Activated CD4-positive, alpha-beta T cell treated with anti-CD3 and anti-CD28 coated beads, Interleukin-2, amount 10 ng/mL, durations not matched to agents 7 days and 5 days (primary cell): ENCODE measurements around the gene CGB1. TPM values are rescaled to one million over a fixed set of nuclear protein-coding genes. Genes with fewer than 3 reads are reported as not detected.

Experiments used
- CTCF ChIA-PET: fragments of 350-600 bp; sonication (Branson Sonifier 250); formaldehyde crosslinking; loops from one replicate; lab custom pipeline; 2021; ENCODE audit warnings: antibody characterized with exemption; lab: Charles Lee
- POLR2A ChIA-PET: fragments of 350-600 bp; sonication (Branson Sonifier 250); formaldehyde crosslinking; loops from one replicate; lab custom pipeline; 2021; ENCODE audit warnings: antibody characterized with exemption; lab: Charles Lee
- DNase-seq: peaks from one replicate; pipeline ENCODE4 v3.0.0-alpha.2; 2020
- H3K27ac Mint-ChIP-seq: one replicate; pipeline ENCODE4 v1.8.0; 2021; ENCODE audit warnings: mild to moderate bottlenecking, moderate library complexity, mixed read lengths
- H3K27me3 Mint-ChIP-seq: one replicate; pipeline ENCODE4 v1.8.0; 2021; ENCODE audit warnings: mixed read lengths
- H3K36me3 Mint-ChIP-seq: one replicate; pipeline ENCODE4 v1.8.0; 2021; ENCODE audit warnings: low read depth, mixed read lengths
- H3K4me1 Mint-ChIP-seq: one replicate; pipeline ENCODE4 v1.8.0; 2021; ENCODE audit warnings: mixed read lengths
- H3K4me3 Mint-ChIP-seq: one replicate; pipeline ENCODE4 v1.8.0; 2021; ENCODE audit warnings: mild to moderate bottlenecking, moderate library complexity, mixed read lengths
- H3K9me3 Mint-ChIP-seq: one replicate; pipeline ENCODE4 v1.8.0; 2021; ENCODE audit warnings: mixed read lengths
- total RNA-seq, 2 experiments: library from RNA; stranded (reverse); gene quantifications; one replicate each; pipeline ENCODE4 v1.2.3, GENCODE V29; 2021

Gene CGB1
- total RNA-seq, 2 experiments from 2014 or later = not detected

- Mint-ChIP-seq H3K36me3 (peaks cover 9% of the 10 kb centered on the region), H3K9me3 (no peaks in the 10 kb centered on the region)
Observed at GRCh38 chr19:49017041-49017665, 19.5 kb downstream of the CGB1 start, which contains the start of gene LHB. TSS of gene LHB (minus strand) at chr19:49017091. CDS start at chr19:49017081, 10 bp downstream.

GRCh38 chr19:49016067-49016839 is 20.4 kb downstream of the CGB1 start:
- Mint-ChIP-seq H3K36me3 (peaks cover 9% of the 10 kb centered on the region), H3K27ac (no peak overlapping the region), H3K27me3 (peaks cover 24% of the 10 kb centered on the region), H3K4me3 (no peak overlapping the region), H3K4me1 (peaks cover 27% of the 10 kb centered on the region), H3K9me3 (no peaks in the 10 kb centered on the region)
- CTCF ChIA-PET = interaction anchor here (0.6 kb wide), 1 partner anchor 11 kb away, joined by 3 read pairs; no protein-coding TSS in a partner anchor
- DNase-seq = no peak
- POLR2A ChIA-PET = no interaction called here

More at GRCh38 chr19:49017041-49017665, 19.5 kb downstream of the CGB1 start, which contains the start of gene LHB:
- H3K27me3 Mint-ChIP-seq = peaks cover 26% of the 10 kb centered on the region
- peaks cover 31% of the 10 kb centered on the region for H3K4me1 Mint-ChIP-seq
- CTCF ChIA-PET = interaction anchor here (0.7 to 3.6 kb wide), 6 partner anchors 9 to 117 kb away, joined by 3 to 23 read pairs (median 8); partner anchors contain the start of genes CGB2, GYS1 and RUVBL2
- no peak for DNase-seq
- POLR2A ChIA-PET = no interaction called here
- H3K27ac Mint-ChIP-seq = no peak within 1 kb of the TSS
- H3K4me3 Mint-ChIP-seq = peak within 1 kb of the TSS; percentile 72

GRCh38 chr19:49014870-49015255 is 21.8 kb downstream of the CGB1 start:
- Mint-ChIP-seq H3K27ac (no peak overlapping the region), H3K9me3 (no peaks in the 10 kb centered on the region), H3K36me3 (peaks cover 11% of the 10 kb centered on the region), H3K4me1 (peaks cover 17% of the 10 kb centered on the region), H3K27me3 (peaks cover 16% of the 10 kb centered on the region), H3K4me3 (no peak overlapping the region)
- POLR2A ChIA-PET = no interaction called here
- no peak for DNase-seq
- CTCF ChIA-PET = interaction anchor here (1.2 to 2.2 kb wide), 3 partner anchors 17 to 41 kb away, joined by 3 to 7 read pairs (median 5); partner anchors contain the start of genes CGB2 and RUVBL2

GRCh38 chr19:49014123-49014869 is 22.4 kb downstream of the CGB1 start:
- Mint-ChIP-seq H3K27me3 (peaks cover 12% of the 10 kb centered on the region), H3K4me3 (no peak overlapping the region), H3K4me1 (peaks cover 16% of the 10 kb centered on the region), H3K27ac (no peak overlapping the region), H3K36me3 (peaks cover 13% of the 10 kb centered on the region), H3K9me3 (no peaks in the 10 kb centered on the region)
- DNase-seq = no peak
- CTCF ChIA-PET = interaction anchor here (0.6 to 2.2 kb wide), 6 partner anchors 14 to 182 kb away, joined by 3 to 7 read pairs (median 4); partner anchors contain the start of genes CGB2 and RUVBL2
- POLR2A ChIA-PET = no interaction called here

- Mint-ChIP-seq H3K27ac (no peak overlapping the region), H3K4me1 (no peaks in the 10 kb centered on the region), H3K9me3 (no peaks in the 10 kb centered on the region), H3K36me3 (peaks cover 13% of the 10 kb centered on the region), H3K4me3 (no peak overlapping the region), H3K27me3 (no peaks in the 10 kb centered on the region)
- CTCF ChIA-PET = interaction anchor here (0.8 to 2.1 kb wide), 2 partner anchors 11 to 18 kb away, joined by 3 to 7 read pairs; partner anchors contain the start of gene RUVBL2
- no peak for DNase-seq
- POLR2A ChIA-PET = no interaction called here
Observed at GRCh38 chr19:49011194-49011593, 25.5 kb downstream of the CGB1 start.

GRCh38 chr19:49010453-49010852 is 26.2 kb downstream of the CGB1 start:
- Mint-ChIP-seq H3K36me3 (peaks cover 9% of the 10 kb centered on the region), H3K4me3 (no peak overlapping the region), H3K9me3 (no peaks in the 10 kb centered on the region), H3K27ac (no peak overlapping the region), H3K27me3 (no peaks in the 10 kb centered on the region), H3K4me1 (no peaks in the 10 kb centered on the region)
- POLR2A ChIA-PET = no interaction called here
- CTCF ChIA-PET = interaction anchor here (0.8 to 2.1 kb wide), 2 partner anchors 12 to 17 kb away, joined by 3 to 7 read pairs; partner anchors contain the start of gene RUVBL2
- DNase-seq = no peak

GRCh38 chr19:49009828-49010227 is 26.9 kb downstream of the CGB1 start:
- Mint-ChIP-seq H3K4me3 (no peak overlapping the region), H3K4me1 (no peaks in the 10 kb centered on the region), H3K27ac (no peak overlapping the region), H3K9me3 (no peaks in the 10 kb centered on the region), H3K27me3 (no peaks in the 10 kb centered on the region), H3K36me3 (peaks cover 14% of the 10 kb centered on the region)
- no peak for DNase-seq
- ChIA-PET CTCF (interaction anchor here (2.1 to 6.8 kb wide), 2 partner anchors 12 to 17 kb away, joined by 7 to 36 read pairs; partner anchors contain the start of genes GYS1 and RUVBL2), POLR2A (interaction anchor here (0.5 kb wide), 1 partner anchor 110 kb away, joined by 4 read pairs; the partner anchor contains the start of gene NUCB1)

GRCh38 chr19:49006905-49007304 is 29.8 kb downstream of the CGB1 start:
- no peaks in the 10 kb centered on the region for H3K9me3 Mint-ChIP-seq
- no peak for DNase-seq
- H3K27ac Mint-ChIP-seq = no peak overlapping the region
- no peak overlapping the region for H3K4me3 Mint-ChIP-seq
- no peaks in the 10 kb centered on the region for H3K27me3 Mint-ChIP-seq
- H3K4me1 Mint-ChIP-seq = no peaks in the 10 kb centered on the region
- ChIA-PET CTCF (interaction anchor here (1.9 to 6.8 kb wide), 4 partner anchors 9 to 14 kb away, joined by 6 to 36 read pairs (median 11); partner anchors contain the start of genes GYS1, LHB and RUVBL2), POLR2A (no interaction called here)
- H3K36me3 Mint-ChIP-seq = peaks cover 18% of the 10 kb centered on the region

- H3K4me1 Mint-ChIP-seq = no peaks in the 10 kb centered on the region
- H3K27me3 Mint-ChIP-seq = no peaks in the 10 kb centered on the region
- no peak overlapping the region for H3K4me3 Mint-ChIP-seq
- POLR2A ChIA-PET = no interaction called here
- peaks cover 15% of the 10 kb centered on the region for H3K36me3 Mint-ChIP-seq
- no peak for DNase-seq
- no peak overlapping the region for H3K27ac Mint-ChIP-seq
- no peaks in the 10 kb centered on the region for H3K9me3 Mint-ChIP-seq
- CTCF ChIA-PET = interaction anchor here (0.7 to 6.8 kb wide), 3 partner anchors 9 to 12 kb away, joined by 3 to 36 read pairs (median 6); partner anchors contain the start of genes GYS1 and RUVBL2
Observed at GRCh38 chr19:49004964-49005614, 31.6 kb downstream of the CGB1 start.

GRCh38 chr19:49004133-49004532 is 32.6 kb downstream of the CGB1 start:
- peaks cover 18% of the 10 kb centered on the region for H3K36me3 Mint-ChIP-seq

GRCh38 chr19:48999481-49000325 is 37.0 kb downstream of the CGB1 start:
- CTCF ChIA-PET = interaction anchor here (0.5 to 2.5 kb wide), 18 partner anchors 9 to 530 kb away, joined by 3 to 23 read pairs (median 4); partner anchors contain the start of genes LHB and LIN7B
- Mint-ChIP-seq H3K27me3 (no peaks in the 10 kb centered on the region), H3K4me3 (no peak overlapping the region), H3K36me3 (peaks cover 12% of the 10 kb centered on the region), H3K4me1 (peaks cover 23% of the 10 kb centered on the region), H3K27ac (no peak overlapping the region), H3K9me3 (no peaks in the 10 kb centered on the region)
- peak; percentile 77 for DNase-seq
- POLR2A ChIA-PET = no interaction called here

More at GRCh38 chr19:49004133-49004532, 32.6 kb downstream of the CGB1 start:
- peaks cover 6% of the 10 kb centered on the region for H3K4me1 Mint-ChIP-seq
- no peak for DNase-seq
- H3K27ac Mint-ChIP-seq = no peak overlapping the region
- H3K4me3 Mint-ChIP-seq = no peak overlapping the region
- CTCF ChIA-PET = interaction anchor here (0.8 to 6.8 kb wide), 3 partner anchors 9 to 15 kb away, joined by 3 to 36 read pairs (median 4); partner anchors contain the start of genes GYS1 and RUVBL2
- no peaks in the 10 kb centered on the region for H3K27me3 Mint-ChIP-seq
- no peaks in the 10 kb centered on the region for H3K9me3 Mint-ChIP-seq
- POLR2A ChIA-PET = no interaction called here
